HepG2 (cell line): ENCODE data around the gene PDGFB. TPM values are rescaled to one million over a fixed set of nuclear protein-coding genes. Genes with fewer than 3 reads are reported as not detected.

Experiments
- CREB1 ChIP-seq, 2 experiments: fragments of 450-650 bp in 1 of 2; IDR thresholded peaks; 2 replicates each; pipeline ENCODE4 v1.6.1; 2016 to 2017; ENCODE audit warnings: control low read depth in 1 of 2, mild to moderate bottlenecking in 1 of 2, missing compliant biosample characterization in 1 of 2, missing genetic modification characterization in 1 of 2
- DPF2 ChIP-seq: sonication (generic); formaldehyde crosslinking; IDR thresholded peaks from 2 replicates; pipeline ENCODE4 v1.4.0; 2020; ENCODE audit warnings: mild to moderate bottlenecking, low read depth, missing genetic modification reagents, borderline replicate concordance
- ELF1 ChIP-seq: sonication (generic); formaldehyde crosslinking; IDR thresholded peaks from 2 replicates; pipeline ENCODE4 v1.4.0; 2020; ENCODE audit warnings: missing genetic modification reagents
- GATAD1 ChIP-seq: IDR thresholded peaks from 2 replicates; pipeline ENCODE4 v1.6.1; 2016; ENCODE audit warnings: missing genetic modification reagents, missing compliant biosample characterization
- HIVEP1 ChIP-seq: sonication (generic); formaldehyde crosslinking; IDR thresholded peaks from 2 replicates; pipeline ENCODE4 v1.4.0; 2020; ENCODE audit warnings: mild to moderate bottlenecking, missing genetic modification reagents
- MAFG ChIP-seq: sonication (generic); formaldehyde crosslinking; IDR thresholded peaks from 2 replicates; pipeline ENCODE4 v1.5.1; 2020; ENCODE audit warnings: mild to moderate bottlenecking, missing genetic modification reagents
- MEIS1 ChIP-seq: sonication (generic); formaldehyde crosslinking; IDR thresholded peaks from 2 replicates; pipeline ENCODE4 v1.9.0; 2021; ENCODE audit warnings: mild to moderate bottlenecking, missing genetic modification reagents, moderate library complexity, borderline replicate concordance
- NFYB ChIP-seq: sonication (generic); formaldehyde crosslinking; IDR thresholded peaks from 2 replicates; pipeline ENCODE4 v1.4.0; 2020; ENCODE audit warnings: missing genetic modification reagents
- POLR2G ChIP-seq: fragments of 200-400 bp; formaldehyde crosslinking; IDR thresholded peaks from 2 replicates; pipeline ENCODE4 v1.6.1; 2018; ENCODE audit warnings: mild to moderate bottlenecking, low read depth, low read length, moderate library complexity
- RARG ChIP-seq: sonication (generic); formaldehyde crosslinking; IDR thresholded peaks from 2 replicates; pipeline ENCODE4 v1.4.0; 2020; ENCODE audit warnings: low read depth, mild to moderate bottlenecking, missing genetic modification reagents
- ZNF205 ChIP-seq: IDR thresholded peaks from 2 replicates; pipeline ENCODE4 v1.6.1; 2018; ENCODE audit warnings: missing biosample characterization, missing genetic modification reagents
- ZNF335 ChIP-seq: sonication (generic); formaldehyde crosslinking; IDR thresholded peaks from 2 replicates; pipeline ENCODE4 v1.4.0; 2020; ENCODE audit warnings: missing genetic modification reagents
- polyA plus RNA-seq, 8 experiments: library from polyadenylated mRNA; depleted of rRNA in 3 of 8; stranded (reverse) in 7 of 8; unstranded in 1 of 8; fragments of >200 nt; fragmentation: Illumina TruSeq in 4 of 8; extraction: Trizol in 4 of 8; gene quantifications; 2 replicates each; pipeline versions ENCODE4 v1.2.1 to v1.2.3, GENCODE V29; 2011 to 2016; ENCODE audit warnings: low read depth in 4 of 8, missing spikeins in 1 of 8, mixed read lengths in 1 of 8; ENCODE audit not compliant: insufficient read depth in 1 of 8
- total RNA-seq, 5 experiments: library from RNA; depleted of rRNA; stranded (reverse); fragments of >200 nt; fragmentation: Illumina TruSeq; extraction: Trizol; gene quantifications; 2 replicates each; pipeline ENCODE4 v1.2.3, GENCODE V29; 2016; ENCODE audit warnings: low read depth in 1 of 5
- TF ChIP-seq, protein P1 (sequence below): sonication (generic); formaldehyde crosslinking; IDR thresholded peaks from 2 replicates; pipeline ENCODE4 v1.4.0; 2020; ENCODE audit warnings: missing genetic modification reagents, borderline replicate concordance
- TF ChIP-seq, protein P2 (sequence below): sonication (generic); IDR thresholded peaks from 2 replicates; pipeline ENCODE4 v1.6.1; 2016; ENCODE audit warnings: low read depth, borderline replicate concordance
- TF ChIP-seq, protein P3 (sequence below): sonication (generic); formaldehyde crosslinking; IDR thresholded peaks from 2 replicates; pipeline ENCODE4 v1.4.0; 2020; ENCODE audit warnings: missing genetic modification reagents, borderline replicate concordance
- TF ChIP-seq, protein P4 (sequence below): sonication (generic); formaldehyde crosslinking; IDR thresholded peaks from 2 replicates; pipeline ENCODE4 v1.5.1; 2020; ENCODE audit warnings: mild to moderate bottlenecking, missing genetic modification reagents

PDGFB gene
- total and polyA plus RNA-seq, 2 of the 13 experiments (the other 11 are each of a cell fraction or from before 2014, with no cell fraction given) = 1.4 to 10.1 TPM

DNA sequence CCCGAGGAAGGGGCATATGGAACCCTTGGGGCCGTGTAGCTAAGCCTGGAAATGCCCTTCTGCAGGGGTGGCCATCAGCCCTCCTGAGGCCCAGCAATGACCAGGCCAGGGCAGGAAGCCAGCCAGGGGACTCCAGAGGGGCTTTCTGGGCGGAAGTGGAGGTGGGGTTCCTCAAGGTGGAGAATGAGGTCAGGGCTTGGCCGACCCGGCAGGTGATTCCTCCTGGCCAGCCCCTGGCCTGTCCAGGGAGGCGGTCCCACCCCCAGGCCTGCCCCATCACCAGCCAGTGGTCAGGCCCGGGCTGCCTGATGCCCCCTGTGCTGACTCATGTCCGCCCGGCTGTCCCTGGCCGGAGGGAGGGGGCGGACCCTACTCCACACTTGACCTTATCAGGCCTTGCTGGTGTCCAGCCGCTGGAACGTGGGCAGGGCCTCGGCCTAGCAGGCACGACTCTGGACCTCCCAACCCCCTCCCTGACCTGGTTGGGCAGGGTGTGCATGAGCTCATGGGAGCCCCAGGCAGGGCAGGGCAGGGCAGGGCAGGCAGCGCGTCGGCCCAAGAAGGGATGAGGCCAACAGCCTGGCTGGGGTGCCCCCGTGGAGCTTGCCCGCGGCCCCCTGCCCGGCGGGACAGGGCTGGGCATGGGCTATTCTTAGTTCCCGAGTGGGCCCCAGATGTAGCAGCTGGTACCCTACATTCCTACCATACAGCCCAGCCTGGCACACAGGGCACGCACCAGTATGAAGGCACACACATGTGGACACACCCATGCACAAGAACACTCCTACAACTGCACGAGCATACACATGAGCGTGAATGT, 38.8 kb upstream of the PDGFB start (continued):
- TF ChIP-seq, protein P1, sequence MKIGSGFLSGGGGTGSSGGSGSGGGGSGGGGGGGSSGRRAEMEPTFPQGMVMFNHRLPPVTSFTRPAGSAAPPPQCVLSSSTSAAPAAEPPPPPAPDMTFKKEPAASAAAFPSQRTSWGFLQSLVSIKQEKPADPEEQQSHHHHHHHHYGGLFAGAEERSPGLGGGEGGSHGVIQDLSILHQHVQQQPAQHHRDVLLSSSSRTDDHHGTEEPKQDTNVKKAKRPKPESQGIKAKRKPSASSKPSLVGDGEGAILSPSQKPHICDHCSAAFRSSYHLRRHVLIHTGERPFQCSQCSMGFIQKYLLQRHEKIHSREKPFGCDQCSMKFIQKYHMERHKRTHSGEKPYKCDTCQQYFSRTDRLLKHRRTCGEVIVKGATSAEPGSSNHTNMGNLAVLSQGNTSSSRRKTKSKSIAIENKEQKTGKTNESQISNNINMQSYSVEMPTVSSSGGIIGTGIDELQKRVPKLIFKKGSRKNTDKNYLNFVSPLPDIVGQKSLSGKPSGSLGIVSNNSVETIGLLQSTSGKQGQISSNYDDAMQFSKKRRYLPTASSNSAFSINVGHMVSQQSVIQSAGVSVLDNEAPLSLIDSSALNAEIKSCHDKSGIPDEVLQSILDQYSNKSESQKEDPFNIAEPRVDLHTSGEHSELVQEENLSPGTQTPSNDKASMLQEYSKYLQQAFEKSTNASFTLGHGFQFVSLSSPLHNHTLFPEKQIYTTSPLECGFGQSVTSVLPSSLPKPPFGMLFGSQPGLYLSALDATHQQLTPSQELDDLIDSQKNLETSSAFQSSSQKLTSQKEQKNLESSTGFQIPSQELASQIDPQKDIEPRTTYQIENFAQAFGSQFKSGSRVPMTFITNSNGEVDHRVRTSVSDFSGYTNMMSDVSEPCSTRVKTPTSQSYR (CRISPR knock-in tag) = peak; percentile 85
- TF ChIP-seq RARG (CRISPR knock-in tag) (no peak), HIVEP1 (CRISPR knock-in tag) (peak; percentile 96), ZNF335 (CRISPR knock-in tag) (0 out of 2 replicates have a peak, but pooled peaks have one; percentile 66), NFYB (peak; percentile 40; the same call in 1 of the 2 replicates), MAFG (CRISPR knock-in tag) (peak; percentile 87), MEIS1 (CRISPR knock-in tag) (no peak; the same call in 1 of the 2 replicates), DPF2 (CRISPR knock-in tag) (peak; percentile 93; the same call in 1 of the 2 replicates), GATAD1 (CRISPR knock-in tag) (peak; percentile 52), ELF1 (peak; percentile 64; the same call in 1 of the 2 replicates), CREB1 (IDR thresholded peaks at IDR 0.05) (no peak), CREB1 (CRISPR knock-in tag; IDR thresholded peaks at IDR 0.05) (no peak), ZNF205 (CRISPR knock-in tag) (0 out of 2 replicates have a peak, but pooled peaks have one; percentile 46), POLR2G (no peak; the same call in 1 of the 2 replicates)
- TF ChIP-seq, protein P2, sequence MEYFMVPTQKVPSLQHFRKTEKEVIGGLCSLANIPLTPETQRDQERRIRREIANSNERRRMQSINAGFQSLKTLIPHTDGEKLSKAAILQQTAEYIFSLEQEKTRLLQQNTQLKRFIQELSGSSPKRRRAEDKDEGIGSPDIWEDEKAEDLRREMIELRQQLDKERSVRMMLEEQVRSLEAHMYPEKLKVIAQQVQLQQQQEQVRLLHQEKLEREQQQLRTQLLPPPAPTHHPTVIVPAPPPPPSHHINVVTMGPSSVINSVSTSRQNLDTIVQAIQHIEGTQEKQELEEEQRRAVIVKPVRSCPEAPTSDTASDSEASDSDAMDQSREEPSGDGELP = peak; percentile 89; the same call in 1 of the 2 replicates
- TF ChIP-seq, protein P3, sequence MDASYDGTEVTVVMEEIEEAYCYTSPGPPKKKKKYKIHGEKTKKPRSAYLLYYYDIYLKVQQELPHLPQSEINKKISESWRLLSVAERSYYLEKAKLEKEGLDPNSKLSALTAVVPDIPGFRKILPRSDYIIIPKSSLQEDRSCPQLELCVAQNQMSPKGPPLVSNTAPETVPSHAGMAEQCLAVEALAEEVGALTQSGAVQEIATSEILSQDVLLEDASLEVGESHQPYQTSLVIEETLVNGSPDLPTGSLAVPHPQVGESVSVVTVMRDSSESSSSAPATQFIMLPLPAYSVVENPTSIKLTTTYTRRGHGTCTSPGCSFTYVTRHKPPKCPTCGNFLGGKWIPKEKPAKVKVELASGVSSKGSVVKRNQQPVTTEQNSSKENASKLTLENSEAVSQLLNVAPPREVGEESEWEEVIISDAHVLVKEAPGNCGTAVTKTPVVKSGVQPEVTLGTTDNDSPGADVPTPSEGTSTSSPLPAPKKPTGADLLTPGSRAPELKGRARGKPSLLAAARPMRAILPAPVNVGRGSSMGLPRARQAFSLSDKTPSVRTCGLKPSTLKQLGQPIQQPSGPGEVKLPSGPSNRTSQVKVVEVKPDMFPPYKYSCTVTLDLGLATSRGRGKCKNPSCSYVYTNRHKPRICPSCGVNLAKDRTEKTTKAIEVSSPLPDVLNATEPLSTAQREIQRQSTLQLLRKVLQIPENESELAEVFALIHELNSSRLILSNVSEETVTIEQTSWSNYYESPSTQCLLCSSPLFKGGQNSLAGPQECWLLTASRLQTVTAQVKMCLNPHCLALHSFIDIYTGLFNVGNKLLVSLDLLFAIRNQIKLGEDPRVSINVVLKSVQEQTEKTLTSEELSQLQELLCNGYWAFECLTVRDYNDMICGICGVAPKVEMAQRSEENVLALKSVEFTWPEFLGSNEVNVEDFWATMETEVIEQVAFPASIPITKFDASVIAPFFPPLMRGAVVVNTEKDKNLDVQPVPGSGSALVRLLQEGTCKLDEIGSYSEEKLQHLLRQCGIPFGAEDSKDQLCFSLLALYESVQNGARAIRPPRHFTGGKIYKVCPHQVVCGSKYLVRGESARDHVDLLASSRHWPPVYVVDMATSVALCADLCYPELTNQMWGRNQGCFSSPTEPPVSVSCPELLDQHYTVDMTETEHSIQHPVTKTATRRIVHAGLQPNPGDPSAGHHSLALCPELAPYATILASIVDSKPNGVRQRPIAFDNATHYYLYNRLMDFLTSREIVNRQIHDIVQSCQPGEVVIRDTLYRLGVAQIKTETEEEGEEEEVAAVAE = 0 out of 2 replicates have a peak, but pooled peaks have one; percentile 47
- TF ChIP-seq, protein P4, sequence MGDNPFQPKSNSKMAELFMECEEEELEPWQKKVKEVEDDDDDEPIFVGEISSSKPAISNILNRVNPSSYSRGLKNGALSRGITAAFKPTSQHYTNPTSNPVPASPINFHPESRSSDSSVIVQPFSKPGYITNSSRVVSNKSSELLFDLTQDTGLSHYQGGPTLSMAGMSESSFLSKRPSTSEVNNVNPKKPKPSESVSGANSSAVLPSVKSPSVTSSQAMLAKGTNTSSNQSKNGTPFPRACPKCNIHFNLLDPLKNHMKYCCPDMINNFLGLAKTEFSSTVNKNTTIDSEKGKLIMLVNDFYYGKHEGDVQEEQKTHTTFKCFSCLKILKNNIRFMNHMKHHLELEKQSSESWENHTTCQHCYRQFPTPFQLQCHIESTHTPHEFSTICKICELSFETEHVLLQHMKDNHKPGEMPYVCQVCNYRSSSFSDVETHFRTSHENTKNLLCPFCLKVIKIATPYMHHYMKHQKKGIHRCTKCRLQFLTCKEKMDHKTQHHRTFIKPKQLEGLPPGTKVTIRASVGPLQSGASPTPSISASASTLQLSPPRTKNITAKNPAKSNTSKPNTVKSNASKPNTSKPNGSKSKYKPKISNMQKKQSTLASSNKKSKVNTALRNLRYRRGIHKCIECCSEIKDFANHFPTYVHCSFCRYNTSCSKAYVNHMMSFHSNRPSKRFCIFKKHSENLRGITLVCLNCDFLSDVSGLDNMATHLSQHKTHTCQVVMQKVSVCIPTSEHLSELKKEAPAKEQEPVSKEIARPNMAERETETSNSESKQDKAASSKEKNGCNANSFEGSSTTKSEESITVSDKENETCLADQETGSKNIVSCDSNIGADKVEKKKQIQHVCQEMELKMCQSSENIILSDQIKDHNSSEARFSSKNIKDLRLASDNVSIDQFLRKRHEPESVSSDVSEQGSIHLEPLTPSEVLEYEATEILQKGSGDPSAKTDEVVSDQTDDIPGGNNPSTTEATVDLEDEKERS (CRISPR knock-in tag) = peak; percentile 75; the same call in 1 of the 2 replicates
